HG03159 (cell line): Measurements from ENCODE around the gene NOL9.
A peak's percentile ranks its signal among the peaks of the same experiment; 100 is the strongest.

ENCODE experiments used
- ATAC-seq: cut with Tn5 transposase; IDR thresholded peaks from one replicate; pipeline ENCODE4 v1.9.1; 2021; ENCODE audit warnings: mild to moderate bottlenecking, moderate library complexity; ENCODE audit not compliant: unreplicated experiment

The NOL9 gene

GRCh38 chr1:6591222-6591621 is 36.9 kb upstream of the NOL9 start:
- no peak for ATAC-seq

GRCh38 chr1:6590046-6590445 is 35.7 kb upstream of the NOL9 start:
- no peak for ATAC-seq

- ATAC-seq: no peak
Observed at GRCh38 chr1:6588893-6589520, 34.7 kb upstream of the NOL9 start.

GRCh38 chr1:6588128-6588892 is 34.0 kb upstream of the NOL9 start:
- ATAC-seq: no peak

- ATAC-seq: no peak
Observed at GRCh38 chr1:6587261-6588005, 33.1 kb upstream of the NOL9 start.

GRCh38 chr1:6586404-6586816 is 32.1 kb upstream of the NOL9 start:
- ATAC-seq: no peak

- ATAC-seq: no peak
Observed at GRCh38 chr1:6585841-6586240, 31.5 kb upstream of the NOL9 start.

- no peak for ATAC-seq
Observed at GRCh38 chr1:6585081-6585722, 30.9 kb upstream of the NOL9 start.

GRCh38 chr1:6584126-6585080 is 30.1 kb upstream of the NOL9 start:
- no peak for ATAC-seq

GRCh38 chr1:6582370-6582769 is 28.1 kb upstream of the NOL9 start:
- no peak for ATAC-seq

- ATAC-seq: no peak
Observed at GRCh38 chr1:6581561-6582305, 27.4 kb upstream of the NOL9 start.

GRCh38 chr1:6580593-6581409 is 26.5 kb upstream of the NOL9 start:
- ATAC-seq: no peak

GRCh38 chr1:6580119-6580592 is 25.8 kb upstream of the NOL9 start:
- ATAC-seq: peak; percentile 28

GRCh38 chr1:6579374-6580118 is 25.2 kb upstream of the NOL9 start, which contains the start of gene ZBTB48:
TSS of gene ZBTB48 (plus strand) at chr1:6579994. CDS start at chr1:6580610, 616 bp downstream.
- peak; percentile 92 for ATAC-seq

- no peak for ATAC-seq
Observed at GRCh38 chr1:6578624-6579373, 24.5 kb upstream of the NOL9 start.

- ATAC-seq: no peak
Observed at GRCh38 chr1:6577831-6578525, 23.7 kb upstream of the NOL9 start.
